ENCODE measurements around the gene PPP2R5D.

PPP2R5D gene

GRCh38 chr6:43014434-43014909, 30.1 kb downstream of the PPP2R5D start:
- no peaks in the 10 kb centered on the region for H4K20me1 ChIP-seq (ENCODE audit: insufficient read depth, low read length)
- H2AFZ ChIP-seq (ENCODE audit: low read length) = no peak overlapping the region
- H3K4me2 ChIP-seq (ENCODE audit: low read length) = peak overlapping the region; percentile 69
- H3K79me2 ChIP-seq (ENCODE audit: insufficient read depth, low read length) = peaks cover 10% of the 10 kb centered on the region; the same call in 1 of the 2 replicates
- no peaks in the 10 kb centered on the region for H3F3A ChIP-seq (ENCODE audit: insufficient read depth, low read length)
- H3K27ac ChIP-seq (ENCODE audit: low read depth, low read length, poor library complexity, severe bottlenecking) = peak overlapping the region; percentile 16
- H3K9me2 ChIP-seq (ENCODE audit: low read depth, low read length) = no peaks in the 10 kb centered on the region
- peaks cover 51% of the 10 kb centered on the region for H3K36me3 ChIP-seq (ENCODE audit: insufficient read depth, low read length)
- peaks cover 23% of the 10 kb centered on the region for H3K4me1 ChIP-seq (ENCODE audit: insufficient read depth, low read length, severe bottlenecking)
- peak overlapping the region; percentile 77 for H3K9ac ChIP-seq (ENCODE audit: low read length)
- H3K9me3 ChIP-seq (ENCODE audit: low read length) = no peaks in the 10 kb centered on the region
- TF ChIP-seq, protein P1, sequence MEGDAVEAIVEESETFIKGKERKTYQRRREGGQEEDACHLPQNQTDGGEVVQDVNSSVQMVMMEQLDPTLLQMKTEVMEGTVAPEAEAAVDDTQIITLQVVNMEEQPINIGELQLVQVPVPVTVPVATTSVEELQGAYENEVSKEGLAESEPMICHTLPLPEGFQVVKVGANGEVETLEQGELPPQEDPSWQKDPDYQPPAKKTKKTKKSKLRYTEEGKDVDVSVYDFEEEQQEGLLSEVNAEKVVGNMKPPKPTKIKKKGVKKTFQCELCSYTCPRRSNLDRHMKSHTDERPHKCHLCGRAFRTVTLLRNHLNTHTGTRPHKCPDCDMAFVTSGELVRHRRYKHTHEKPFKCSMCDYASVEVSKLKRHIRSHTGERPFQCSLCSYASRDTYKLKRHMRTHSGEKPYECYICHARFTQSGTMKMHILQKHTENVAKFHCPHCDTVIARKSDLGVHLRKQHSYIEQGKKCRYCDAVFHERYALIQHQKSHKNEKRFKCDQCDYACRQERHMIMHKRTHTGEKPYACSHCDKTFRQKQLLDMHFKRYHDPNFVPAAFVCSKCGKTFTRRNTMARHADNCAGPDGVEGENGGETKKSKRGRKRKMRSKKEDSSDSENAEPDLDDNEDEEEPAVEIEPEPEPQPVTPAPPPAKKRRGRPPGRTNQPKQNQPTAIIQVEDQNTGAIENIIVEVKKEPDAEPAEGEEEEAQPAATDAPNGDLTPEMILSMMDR (IDR thresholded peaks at IDR 0.05; ENCODE audit: low read length) = no peak
- TF ChIP-seq EZH2 (IDR thresholded peaks at IDR 0.05; ENCODE audit: borderline replicate concordance, low read length) = no peak
- no peaks in the 10 kb centered on the region for H3K27me3 ChIP-seq (ENCODE audit: insufficient read depth, low read length)
- peak overlapping the region; percentile 75 for H3K4me3 ChIP-seq (ENCODE audit: low read depth, low read length, poor library complexity, severe bottlenecking)

DNA sequence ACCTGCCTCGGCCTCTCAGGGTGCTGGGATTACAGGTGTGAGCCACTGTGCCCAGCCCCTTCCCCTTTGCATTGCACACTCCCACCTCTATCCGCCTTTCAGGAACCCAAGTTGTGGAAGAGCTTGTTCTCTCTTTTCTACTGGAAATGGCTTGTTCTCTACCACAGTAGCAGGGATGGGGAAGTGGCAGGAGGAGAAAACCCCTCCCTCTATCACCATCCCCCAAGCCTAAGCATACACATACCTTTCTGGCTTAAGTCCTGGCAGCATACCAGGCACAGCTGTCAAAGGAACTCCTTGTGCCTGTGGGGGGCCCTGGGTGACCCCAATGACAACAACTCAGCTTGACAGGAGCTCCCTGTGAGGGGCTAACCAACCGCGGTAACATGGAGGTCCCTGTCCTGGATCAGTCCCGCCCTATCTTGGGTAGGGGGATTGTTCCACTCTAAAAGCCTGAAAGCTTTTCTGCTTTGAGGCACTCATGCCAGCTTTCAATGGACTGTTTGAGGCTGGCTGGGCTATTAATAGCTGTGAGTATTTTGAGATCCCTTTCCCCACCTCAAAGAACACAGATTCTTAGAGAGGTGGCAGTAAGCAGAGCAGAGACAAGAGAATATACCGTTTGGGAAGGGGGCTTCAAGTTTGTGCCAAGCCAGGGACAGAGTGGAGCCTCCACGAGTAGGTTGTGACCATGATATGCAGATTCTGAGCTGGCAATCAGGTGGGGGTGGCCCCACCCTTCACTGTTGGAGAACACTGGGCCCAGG, 32.0 kb downstream of the PPP2R5D start:
- Histone ChIP-seq H3F3A (ENCODE audit: insufficient read depth, low read length) (no peaks in the 10 kb centered on the region), H3K27me3 (ENCODE audit: insufficient read depth, low read length) (no peaks in the 10 kb centered on the region), H3K9me2 (ENCODE audit: low read depth, low read length) (no peaks in the 10 kb centered on the region), H3K9me3 (ENCODE audit: low read length) (no peaks in the 10 kb centered on the region), H3K4me1 (ENCODE audit: insufficient read depth, low read length, severe bottlenecking) (peaks cover 31% of the 10 kb centered on the region), H3K4me2 (ENCODE audit: low read length) (peak overlapping the region; percentile 6; the same call in 1 of the 2 replicates), H3K79me2 (ENCODE audit: insufficient read depth, low read length) (peaks cover 10% of the 10 kb centered on the region; the same call in 1 of the 2 replicates), H2AFZ (ENCODE audit: low read length) (no peak overlapping the region), H3K9ac (ENCODE audit: low read length) (no peak overlapping the region), H3K4me3 (ENCODE audit: low read depth, low read length, poor library complexity, severe bottlenecking) (no peak overlapping the region), H3K36me3 (ENCODE audit: insufficient read depth, low read length) (peaks cover 38% of the 10 kb centered on the region), H3K27ac (ENCODE audit: low read depth, low read length, poor library complexity, severe bottlenecking) (no peak overlapping the region), H4K20me1 (ENCODE audit: insufficient read depth, low read length) (no peaks in the 10 kb centered on the region)
- TF ChIP-seq, protein P1 (IDR thresholded peaks at IDR 0.05; ENCODE audit: low read length) = no peak

DNA sequence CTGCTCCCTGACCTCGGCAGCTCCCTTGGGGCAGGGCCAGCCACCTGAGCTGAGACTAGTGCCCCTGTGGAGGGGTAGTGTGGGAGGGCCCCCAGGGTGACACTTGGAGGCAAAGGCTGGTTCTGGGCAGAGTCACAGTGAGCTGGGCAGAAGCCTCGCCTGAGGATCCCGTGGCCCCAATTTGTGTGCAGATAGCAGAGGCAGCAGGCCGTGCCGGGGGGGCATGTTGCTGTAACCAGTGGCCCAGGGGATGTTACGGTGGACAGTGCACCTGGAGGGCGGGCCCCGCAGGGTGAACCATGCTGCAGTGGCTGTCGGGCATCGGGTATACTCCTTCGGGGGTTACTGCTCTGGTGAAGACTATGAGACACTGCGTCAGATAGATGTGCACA, 32.6 kb downstream of the PPP2R5D start:
- no peak for TF ChIP-seq EZH2 (IDR thresholded peaks at IDR 0.05; ENCODE audit: borderline replicate concordance, low read length)
- TF ChIP-seq, protein P1 (IDR thresholded peaks at IDR 0.05; ENCODE audit: low read length) = no peak
- no peak overlapping the region for H3K9ac ChIP-seq (ENCODE audit: low read length)
- H4K20me1 ChIP-seq (ENCODE audit: insufficient read depth, low read length) = no peaks in the 10 kb centered on the region
- peaks cover 32% of the 10 kb centered on the region for H3K36me3 ChIP-seq (ENCODE audit: insufficient read depth, low read length)
- H3K27me3 ChIP-seq (ENCODE audit: insufficient read depth, low read length) = no peaks in the 10 kb centered on the region
- no peak overlapping the region for H3K4me3 ChIP-seq (ENCODE audit: low read depth, low read length, poor library complexity, severe bottlenecking)
- no peak overlapping the region for H3K4me2 ChIP-seq (ENCODE audit: low read length)
- H3K27ac ChIP-seq (ENCODE audit: low read depth, low read length, poor library complexity, severe bottlenecking) = no peak overlapping the region
- no peaks in the 10 kb centered on the region for H3F3A ChIP-seq (ENCODE audit: insufficient read depth, low read length)
- H2AFZ ChIP-seq (ENCODE audit: low read length) = no peak overlapping the region
- peaks cover 10% of the 10 kb centered on the region; the same call in 1 of the 2 replicates for H3K79me2 ChIP-seq (ENCODE audit: insufficient read depth, low read length)
- H3K4me1 ChIP-seq (ENCODE audit: insufficient read depth, low read length, severe bottlenecking) = peaks cover 32% of the 10 kb centered on the region
- no peaks in the 10 kb centered on the region for H3K9me3 ChIP-seq (ENCODE audit: low read length)
- H3K9me2 ChIP-seq (ENCODE audit: low read depth, low read length) = no peaks in the 10 kb centered on the region

Measured in OCI-LY1 (cell line).